Measurements from ENCODE around the gene IRAK1. TPM values are rescaled to one million over a fixed set of nuclear protein-coding genes. Genes with fewer than 3 reads are reported as not detected.

The IRAK1 gene
- total and polyA plus RNA-seq, 9 of the 15 experiments (the other 6 are each of a cell fraction or from before 2014, with no cell fraction given), result 11.6 to 261 (median 91.6) TPM

- no peak for TF ChIP-seq CHD7 (IDR thresholded peaks at IDR 0.05; ENCODE audit: low read depth, low read length)
- peak; percentile 48; the same call in 1 of the 2 replicates for TF ChIP-seq GTF2F1 (IDR thresholded peaks at IDR 0.05; ENCODE audit: low read depth, low read length)
- TF ChIP-seq ZNF395 (CRISPR knock-in tag; IDR thresholded peaks at IDR 0.05), result peak; percentile 11; the same call in 1 of the 2 replicates
- peak; percentile 77 for TF ChIP-seq ZBTB12 (CRISPR knock-in tag; IDR thresholded peaks at IDR 0.05)
- TF ChIP-seq FOXK1 (CRISPR knock-in tag; IDR thresholded peaks at IDR 0.05; ENCODE audit: borderline replicate concordance), result no peak
- no peak for TF ChIP-seq HMBOX1 (IDR thresholded peaks at IDR 0.05)
- TF ChIP-seq SAP30 (IDR thresholded peaks at IDR 0.05; ENCODE audit: borderline replicate concordance, insufficient read depth, low read depth, low read length, poor library complexity, severe bottlenecking), result peak; percentile 83
- TF ChIP-seq ELF1 (tag; IDR thresholded peaks at IDR 0.05), result peak; percentile 58; the same call in 1 of the 2 replicates
- peak; percentile 53 for TF ChIP-seq PHF8 (IDR thresholded peaks at IDR 0.05; ENCODE audit: borderline replicate concordance, low read length)
- TF ChIP-seq ZNF239 (CRISPR knock-in tag; IDR thresholded peaks at IDR 0.05), result no peak
Observed at GRCh38 chrX:153971450-153972367, 48.0 kb downstream of the IRAK1 start, which contains the start of gene HCFC1 (continued).
